GM21576 (cell line): Measurements from ENCODE around the gene OR52E8.

ENCODE experiments used
- ATAC-seq: cut with Tn5 transposase; IDR thresholded peaks from one replicate; pipeline ENCODE4 v1.9.1; 2021; ENCODE audit warnings: mild to moderate bottlenecking, moderate library complexity; ENCODE audit not compliant: unreplicated experiment

OR52E8 gene

GRCh38 chr11:5857590-5857989, at the start of gene OR52E8:
TSS of gene OR52E8 (minus strand) at chr11:5857690. CDS start at chr11:5857690, 0 bp downstream.
- no peak for ATAC-seq

- ATAC-seq: no peak
Observed at GRCh38 chr11:5899534-5899933, 42.0 kb upstream of the OR52E8 start.

- no peak for ATAC-seq
Observed at GRCh38 chr11:5892908-5893307, 35.4 kb upstream of the OR52E8 start, which contains the start of gene OR52E5. TSS of gene OR52E5 (plus strand) at chr11:5893208. CDS start at chr11:5900777, 7,569 bp downstream.

GRCh38 chr11:5891216-5891800, 33.8 kb upstream of the OR52E8 start:
- no peak for ATAC-seq

- no peak for ATAC-seq
Observed at GRCh38 chr11:5887661-5888060, 30.2 kb upstream of the OR52E8 start.

- ATAC-seq: no peak
Observed at GRCh38 chr11:5887172-5887571, 29.7 kb upstream of the OR52E8 start.

- ATAC-seq: no peak
Observed at GRCh38 chr11:5881756-5882155, 24.3 kb upstream of the OR52E8 start.

GRCh38 chr11:5880329-5880728, 22.8 kb upstream of the OR52E8 start, which contains the start of gene OR52E4:
TSS of gene OR52E4 (plus strand) at chr11:5880629. CDS start at chr11:5884293, 3,664 bp downstream.
- no peak for ATAC-seq

GRCh38 chr11:5878564-5878963, 21.1 kb upstream of the OR52E8 start:
- no peak for ATAC-seq

GRCh38 chr11:5865826-5866225, 8.3 kb upstream of the OR52E8 start:
- ATAC-seq: no peak

- no peak for ATAC-seq
Observed at GRCh38 chr11:5851002-5851401, 6.5 kb downstream of the OR52E8 start.

GRCh38 chr11:5847711-5848110, 9.8 kb downstream of the OR52E8 start:
- ATAC-seq: no peak

- no peak for ATAC-seq
Observed at GRCh38 chr11:5846701-5847100, 10.8 kb downstream of the OR52E8 start.

GRCh38 chr11:5841797-5842196, 15.7 kb downstream of the OR52E8 start, which contains the start of gene OR52E6:
TSS of gene OR52E6 (minus strand) at chr11:5841897. CDS start at chr11:5841897, 0 bp downstream.
- no peak for ATAC-seq

- ATAC-seq: no peak
Observed at GRCh38 chr11:5837695-5838094, 19.8 kb downstream of the OR52E8 start.

GRCh38 chr11:5833446-5833845, 24.0 kb downstream of the OR52E8 start:
- no peak for ATAC-seq

GRCh38 chr11:5831196-5831829, 26.2 kb downstream of the OR52E8 start:
- no peak for ATAC-seq

GRCh38 chr11:5818245-5818886, 39.1 kb downstream of the OR52E8 start:
- ATAC-seq: peak; percentile 70

- ATAC-seq: no peak
Observed at GRCh38 chr11:5815534-5815933, 42.0 kb downstream of the OR52E8 start.

- no peak for ATAC-seq
Observed at GRCh38 chr11:5809905-5810795, 47.3 kb downstream of the OR52E8 start.

GRCh38 chr11:5809122-5809519, 48.4 kb downstream of the OR52E8 start:
- peak; percentile 37 for ATAC-seq
